Measurements from ENCODE around the gene PNMA8B.

Gene PNMA8B

GRCh38 chr19:46470376-46470775, 25.3 kb downstream of the PNMA8B start:
- TF ChIP-seq EZH2 (optimal IDR thresholded peaks at IDR 0.05; ENCODE audit: low read depth, low read length) (no peak), EZH2phosphoT487 (IDR thresholded peaks at IDR 0.05; ENCODE audit: low read length) (no peak), CTCF (IDR thresholded peaks at IDR 0.05; ENCODE audit: low read length) (no peak)
- no peak overlapping the region for H3K27ac ChIP-seq (ENCODE audit: low read length)
- no peak overlapping the region for H3K9ac ChIP-seq (ENCODE audit: low read length)
- H3K36me3 ChIP-seq (replicated peaks; ENCODE audit: insufficient read depth, low read length) = no peaks in the 10 kb centered on the region
- no peaks in the 10 kb centered on the region for H4K20me1 ChIP-seq (ENCODE audit: insufficient read depth, low read length)
- no peak for DNase-seq
- no peaks in the 10 kb centered on the region for H3K9me2 ChIP-seq (replicated peaks; ENCODE audit: insufficient read depth, low read length)
- H3K4me3 ChIP-seq (ENCODE audit: low read length) = no peak overlapping the region
- H3K27me3 ChIP-seq (replicated peaks; ENCODE audit: insufficient read depth, low read length) = peaks cover 96% of the 10 kb centered on the region
- no peaks in the 10 kb centered on the region for H3K4me1 ChIP-seq (ENCODE audit: low read length)
- H3K9me3 ChIP-seq (replicated peaks; ENCODE audit: insufficient read depth, low read length) = no peaks in the 10 kb centered on the region
- H2AFZ ChIP-seq (ENCODE audit: low read length) = no peak overlapping the region
- H3K79me2 ChIP-seq (ENCODE audit: low read length) = no peaks in the 10 kb centered on the region
- H3F3A ChIP-seq (ENCODE audit: insufficient read depth, low read length) = no peaks in the 10 kb centered on the region
- H3K4me2 ChIP-seq (ENCODE audit: low read depth, low read length) = no peak overlapping the region

- TF ChIP-seq CTCF (IDR thresholded peaks at IDR 0.05; ENCODE audit: low read length) (no peak), EZH2 (optimal IDR thresholded peaks at IDR 0.05; ENCODE audit: low read depth, low read length) (no peak), EZH2phosphoT487 (IDR thresholded peaks at IDR 0.05; ENCODE audit: low read length) (no peak)
- H3K27ac ChIP-seq (ENCODE audit: low read length) = no peak overlapping the region
Measured at GRCh38 chr19:46469541-46470185, 26.0 kb downstream of the PNMA8B start.

GRCh38 chr19:46466536-46467196, 29.0 kb downstream of the PNMA8B start:
- Histone ChIP-seq H3K9ac (ENCODE audit: low read length) (no peak overlapping the region), H3K4me1 (ENCODE audit: low read length) (no peaks in the 10 kb centered on the region), H3K27ac (ENCODE audit: low read length) (no peak overlapping the region), H3K79me2 (ENCODE audit: low read length) (no peaks in the 10 kb centered on the region), H3K9me2 (replicated peaks; ENCODE audit: insufficient read depth, low read length) (no peaks in the 10 kb centered on the region), H4K20me1 (ENCODE audit: insufficient read depth, low read length) (no peaks in the 10 kb centered on the region), H3K4me3 (ENCODE audit: low read length) (no peak overlapping the region), H3F3A (ENCODE audit: insufficient read depth, low read length) (no peaks in the 10 kb centered on the region), H3K36me3 (replicated peaks; ENCODE audit: insufficient read depth, low read length) (no peaks in the 10 kb centered on the region), H3K9me3 (replicated peaks; ENCODE audit: insufficient read depth, low read length) (no peaks in the 10 kb centered on the region), H3K4me2 (ENCODE audit: low read depth, low read length) (no peak overlapping the region), H2AFZ (ENCODE audit: low read length) (no peak overlapping the region), H3K27me3 (replicated peaks; ENCODE audit: insufficient read depth, low read length) (peaks cover 90% of the 10 kb centered on the region)
- DNase-seq = peak; percentile 10
- TF ChIP-seq EZH2 (optimal IDR thresholded peaks at IDR 0.05; ENCODE audit: low read depth, low read length) (no peak), CTCF (IDR thresholded peaks at IDR 0.05; ENCODE audit: low read length) (no peak), EZH2phosphoT487 (IDR thresholded peaks at IDR 0.05; ENCODE audit: low read length) (no peak)

More at GRCh38 chr19:46469541-46470185, 26.0 kb downstream of the PNMA8B start:
- Histone ChIP-seq H2AFZ (ENCODE audit: low read length) (no peak overlapping the region), H3K4me1 (ENCODE audit: low read length) (no peaks in the 10 kb centered on the region), H3K9me3 (replicated peaks; ENCODE audit: insufficient read depth, low read length) (no peaks in the 10 kb centered on the region), H3K4me3 (ENCODE audit: low read length) (no peak overlapping the region), H3K36me3 (replicated peaks; ENCODE audit: insufficient read depth, low read length) (no peaks in the 10 kb centered on the region), H3K79me2 (ENCODE audit: low read length) (no peaks in the 10 kb centered on the region), H3K9me2 (replicated peaks; ENCODE audit: insufficient read depth, low read length) (no peaks in the 10 kb centered on the region), H3F3A (ENCODE audit: insufficient read depth, low read length) (no peaks in the 10 kb centered on the region), H3K27me3 (replicated peaks; ENCODE audit: insufficient read depth, low read length) (peaks cover 97% of the 10 kb centered on the region), H3K9ac (ENCODE audit: low read length) (no peak overlapping the region), H3K4me2 (ENCODE audit: low read depth, low read length) (no peak overlapping the region), H4K20me1 (ENCODE audit: insufficient read depth, low read length) (no peaks in the 10 kb centered on the region)
- no peak for DNase-seq

All from MM.1S (cell line).